Liver (tissue), 3 donors: ENCODE measurements around the gene CRMP1.

Experiments used
- GABPA ChIP-seq, 2 donors: IDR thresholded peaks in 1 of 2; conservative IDR thresholded peaks in 1 of 2; 2 replicates each; pipeline ENCODE4 v1.6.1; 2016; ENCODE audit warnings: antibody characterized with exemption in 2 of 2, mild to moderate bottlenecking in 1 of 2, moderate library complexity in 1 of 2
- TF ChIP-seq, protein P1 (sequence below): fragments of 150-350 bp; IDR thresholded peaks from 2 replicates; pipeline ENCODE4 v1.5.1; 2017; ENCODE audit warnings: improper control_type of control experiment, low read depth, low read length; ENCODE audit not compliant: missing input control
- donor health status: healthy.
- donor health status: healthy.

DNA sequence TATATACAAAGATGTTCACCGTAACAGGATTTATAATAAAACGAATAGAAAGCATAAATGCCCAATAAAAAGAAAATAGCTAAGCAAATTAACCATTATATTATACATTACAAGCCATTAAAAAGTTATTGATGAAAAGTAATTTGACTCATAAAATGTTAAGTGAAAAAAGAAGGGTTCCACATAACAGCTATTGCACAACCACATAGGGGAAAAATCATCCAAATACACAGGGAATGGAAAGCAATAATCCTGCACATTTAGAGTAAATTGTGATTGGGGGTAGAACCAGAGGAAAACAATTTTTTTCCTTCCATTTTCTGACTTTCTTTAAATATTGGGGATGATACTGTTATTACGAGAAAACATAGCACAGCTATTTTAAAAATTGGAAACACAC, 38.0 kb downstream of the CRMP1 start:
- TF ChIP-seq, protein P1, sequence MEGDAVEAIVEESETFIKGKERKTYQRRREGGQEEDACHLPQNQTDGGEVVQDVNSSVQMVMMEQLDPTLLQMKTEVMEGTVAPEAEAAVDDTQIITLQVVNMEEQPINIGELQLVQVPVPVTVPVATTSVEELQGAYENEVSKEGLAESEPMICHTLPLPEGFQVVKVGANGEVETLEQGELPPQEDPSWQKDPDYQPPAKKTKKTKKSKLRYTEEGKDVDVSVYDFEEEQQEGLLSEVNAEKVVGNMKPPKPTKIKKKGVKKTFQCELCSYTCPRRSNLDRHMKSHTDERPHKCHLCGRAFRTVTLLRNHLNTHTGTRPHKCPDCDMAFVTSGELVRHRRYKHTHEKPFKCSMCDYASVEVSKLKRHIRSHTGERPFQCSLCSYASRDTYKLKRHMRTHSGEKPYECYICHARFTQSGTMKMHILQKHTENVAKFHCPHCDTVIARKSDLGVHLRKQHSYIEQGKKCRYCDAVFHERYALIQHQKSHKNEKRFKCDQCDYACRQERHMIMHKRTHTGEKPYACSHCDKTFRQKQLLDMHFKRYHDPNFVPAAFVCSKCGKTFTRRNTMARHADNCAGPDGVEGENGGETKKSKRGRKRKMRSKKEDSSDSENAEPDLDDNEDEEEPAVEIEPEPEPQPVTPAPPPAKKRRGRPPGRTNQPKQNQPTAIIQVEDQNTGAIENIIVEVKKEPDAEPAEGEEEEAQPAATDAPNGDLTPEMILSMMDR: no peak
- no peak for TF ChIP-seq GABPA (IDR thresholded peaks at IDR 0.05 in 1 of 2, conservative IDR thresholded peaks at IDR 0.05 in 1 of 2)
